Suppressor macrophage treated with lipopolysaccharide for 1 hour (primary cell): ENCODE data around the gene NANS.
"Not testable (repeated sequence)": the region's sequence is repeated elsewhere in the genome, so short reads cannot be mapped to it uniquely, and the experiment has no call there.

Experiments used
- DNase-seq, 3 donors: peaks; one replicate each; pipeline ENCODE4 v3.0.0-alpha.2; 2020 to 2022

Gene NANS

GRCh38 chr9:98080326-98080725 is 23.8 kb downstream of the NANS start:
- no peak for DNase-seq

- DNase-seq, result no peak
Observed at GRCh38 chr9:98080780-98081179, 24.2 kb downstream of the NANS start.

- peak; percentile 86 to 92 (median 87) for DNase-seq
Observed at GRCh38 chr9:98081477-98082219, 25.1 kb downstream of the NANS start.

- no peak for DNase-seq
Observed at GRCh38 chr9:98083061-98083501, 26.5 kb downstream of the NANS start.

- no peak for DNase-seq
Observed at GRCh38 chr9:98083566-98084183, 27.1 kb downstream of the NANS start.

GRCh38 chr9:98084396-98084795 is 27.9 kb downstream of the NANS start:
- no peak for DNase-seq

- DNase-seq, result no peak
Observed at GRCh38 chr9:98085058-98085457, 28.5 kb downstream of the NANS start.

GRCh38 chr9:98085944-98086343 is 29.4 kb downstream of the NANS start:
- DNase-seq, result peak in 1 of 3 donors; percentile 33

GRCh38 chr9:98086461-98086860 is 29.9 kb downstream of the NANS start:
- no peak for DNase-seq

- peak; percentile 38 to 59 (median 40) for DNase-seq
Observed at GRCh38 chr9:98087420-98088354, 31.2 kb downstream of the NANS start.

- not testable (repeated sequence) for DNase-seq
Observed at GRCh38 chr9:98090674-98091073, 34.1 kb downstream of the NANS start.

- peak in 2 of 3 donors; percentile 30 to 38 for DNase-seq
Observed at GRCh38 chr9:98091735-98092612, 35.4 kb downstream of the NANS start.

- DNase-seq, result no peak
Observed at GRCh38 chr9:98092613-98092931, 36.0 kb downstream of the NANS start.

GRCh38 chr9:98094316-98094715 is 37.8 kb downstream of the NANS start:
- DNase-seq, result no peak

GRCh38 chr9:98094851-98095250 is 38.3 kb downstream of the NANS start:
- DNase-seq, result no peak

- no peak for DNase-seq
Observed at GRCh38 chr9:98095401-98095800, 38.9 kb downstream of the NANS start.

- DNase-seq, result no peak
Observed at GRCh38 chr9:98096091-98096490, 39.6 kb downstream of the NANS start.

- peak; percentile 40 to 54 (median 46) for DNase-seq
Observed at GRCh38 chr9:98097836-98098235, 41.3 kb downstream of the NANS start.

- no peak for DNase-seq
Observed at GRCh38 chr9:98099346-98099745, 42.8 kb downstream of the NANS start.

- no peak for DNase-seq
Observed at GRCh38 chr9:98099898-98100297, 43.4 kb downstream of the NANS start.

GRCh38 chr9:98100456-98100855 is 43.9 kb downstream of the NANS start:
- DNase-seq, result no peak

GRCh38 chr9:98101416-98101815 is 44.9 kb downstream of the NANS start:
- no peak for DNase-seq
